Fibroblast of the aortic adventitia (primary cell): ENCODE data around the gene C19orf38. TPM values are rescaled to one million over a fixed set of nuclear protein-coding genes. Genes with fewer than 3 reads are reported as not detected.

Experiments
- DNase-seq: peaks from one replicate; pipeline ENCODE4 v3.0.0-alpha.2; 2010; ENCODE audit warnings: low read depth
- H3K4me3 ChIP-seq: 2 replicates; pipeline ENCODE4 v1.5.1; 2011; ENCODE audit warnings: low read depth, mild to moderate bottlenecking, control low read depth, low read length, moderate library complexity
- CTCF ChIP-seq: IDR thresholded peaks from 2 replicates; pipeline ENCODE4 v1.5.1; 2011; ENCODE audit warnings: mild to moderate bottlenecking, low read length, control low read depth, inconsistent platforms; ENCODE audit not compliant: insufficient read depth
- small RNA-seq: library from RNA; depleted of rRNA; stranded (forward); fragments of <200 nt; gene quantifications from one replicate; pipeline ENCODE3, GENCODE V24; 2012
- total RNA-seq: library from RNA; depleted of rRNA; stranded (reverse); fragments of >200 nt; gene quantifications from 2 replicates; pipeline ENCODE4 v1.2.3, GENCODE V29; 2012; ENCODE audit warnings: low replicate concordance

Gene C19orf38
- total RNA-seq, 1 donor: 0.81 TPM

GRCh38 chr19:10912619-10913018, 64.4 kb downstream of the C19orf38 start:
- no peak for DNase-seq
- H3K4me3 ChIP-seq: no peak overlapping the region
- no peak for TF ChIP-seq CTCF

GRCh38 chr19:10913716-10914340, 65.6 kb downstream of the C19orf38 start:
- DNase-seq: no peak
- TF ChIP-seq CTCF: no peak
- H3K4me3 ChIP-seq: no peak overlapping the region

GRCh38 chr19:10915130-10916091, 67.2 kb downstream of the C19orf38 start:
- no peak overlapping the region for H3K4me3 ChIP-seq
- DNase-seq: peak; percentile 68
- peak; percentile 21 for TF ChIP-seq CTCF

GRCh38 chr19:10916602-10917001, 68.4 kb downstream of the C19orf38 start:
- no peak overlapping the region for H3K4me3 ChIP-seq
- no peak for TF ChIP-seq CTCF
- no peak for DNase-seq

- DNase-seq: no peak
- TF ChIP-seq CTCF: no peak
These were observed 70.1 kb downstream of the C19orf38 start for GRCh38 chr19:10918359-10918758.

More at GRCh38 chr19:10918359-10918758, 70.1 kb downstream of the C19orf38 start:
- no peak overlapping the region for H3K4me3 ChIP-seq

Small RNA genes lying within 50 kb of the gene (small RNA-seq; reads per million reads assigned to genes)
- 3.4 reads per million, percentile 83 among the genes with 10 or more reads in this experiment for gene MIR199A1
- gene MIR6793: not detected

Other genes with a start within 250 kb of the C19orf38 start
- gene SLC44A2, start 222.9 kb upstream of the C19orf38 start, total RNA-seq: 48.2 and 71.2 TPM in 2 replicates
- 68.3 and 119 TPM in 2 replicates for gene ILF3, start 194.1 kb upstream of the C19orf38 start, total RNA-seq
- 17.7 and 21.1 TPM in 2 replicates for gene QTRT1, start 147.0 kb upstream of the C19orf38 start, total RNA-seq
- 44.6 and 83.2 TPM in 2 replicates for gene DNM2, start 130.3 kb upstream of the C19orf38 start, total RNA-seq
- gene TMED1, start 12.2 kb upstream of the C19orf38 start, total RNA-seq: 30.2 and 44.3 TPM in 2 replicates
- 16.4 and 39.6 TPM in 2 replicates for gene CARM1, start 23.1 kb downstream of the C19orf38 start, total RNA-seq
- gene YIPF2, start 80.2 kb downstream of the C19orf38 start, total RNA-seq: 68.7 and 89.1 TPM in 2 replicates
- 18.4 and 41.5 TPM in 2 replicates for gene TIMM29, start 80.4 kb downstream of the C19orf38 start, total RNA-seq
- gene SMARCA4, start 112.6 kb downstream of the C19orf38 start, total RNA-seq: 46.5 and 63.8 TPM in 2 replicates
- 116 and 217 TPM in 2 replicates for gene LDLR, start 241.0 kb downstream of the C19orf38 start, total RNA-seq